GM18517 (cell line): ENCODE data around the gene UBE3C.

Experiments used
- ATAC-seq: cut with Tn5 transposase; IDR thresholded peaks from one replicate; pipeline ENCODE4 v1.9.1; 2021; ENCODE audit warnings: mild to moderate bottlenecking, moderate library complexity; ENCODE audit not compliant: unreplicated experiment

UBE3C gene

GRCh38 chr7:157282141-157282801, 143.5 kb downstream of the UBE3C start:
- no peak for ATAC-seq

GRCh38 chr7:157284229-157285014, 145.7 kb downstream of the UBE3C start:
- ATAC-seq, result no peak

GRCh38 chr7:157291404-157292080, 152.8 kb downstream of the UBE3C start:
- ATAC-seq, result no peak

GRCh38 chr7:157292258-157292657, 153.5 kb downstream of the UBE3C start:
- ATAC-seq, result no peak

- ATAC-seq, result no peak
Observed at GRCh38 chr7:157292770-157293412, 154.2 kb downstream of the UBE3C start.

- no peak for ATAC-seq
Observed at GRCh38 chr7:157293413-157293788, 154.7 kb downstream of the UBE3C start.

DNA sequence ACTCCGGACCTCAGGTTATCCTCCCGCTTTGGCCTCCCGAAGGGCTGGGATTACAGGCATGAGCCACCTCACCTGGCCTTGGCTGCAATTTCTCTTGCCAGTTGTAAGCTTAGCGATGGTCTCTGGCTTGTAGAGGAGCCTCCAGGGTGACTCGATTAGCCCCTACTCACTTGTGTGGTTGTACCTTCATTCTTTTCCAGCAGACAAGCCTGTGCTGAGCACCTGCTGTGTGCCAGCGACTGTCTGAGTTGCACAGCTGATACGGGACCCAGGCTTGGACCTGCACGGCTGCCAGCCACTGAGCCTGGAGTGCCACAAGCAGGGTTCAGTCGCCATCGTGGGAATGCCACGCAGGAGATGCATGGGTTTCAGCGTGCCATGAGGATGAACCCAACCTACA, 156.0 kb downstream of the UBE3C start:
- no peak for ATAC-seq

DNA sequence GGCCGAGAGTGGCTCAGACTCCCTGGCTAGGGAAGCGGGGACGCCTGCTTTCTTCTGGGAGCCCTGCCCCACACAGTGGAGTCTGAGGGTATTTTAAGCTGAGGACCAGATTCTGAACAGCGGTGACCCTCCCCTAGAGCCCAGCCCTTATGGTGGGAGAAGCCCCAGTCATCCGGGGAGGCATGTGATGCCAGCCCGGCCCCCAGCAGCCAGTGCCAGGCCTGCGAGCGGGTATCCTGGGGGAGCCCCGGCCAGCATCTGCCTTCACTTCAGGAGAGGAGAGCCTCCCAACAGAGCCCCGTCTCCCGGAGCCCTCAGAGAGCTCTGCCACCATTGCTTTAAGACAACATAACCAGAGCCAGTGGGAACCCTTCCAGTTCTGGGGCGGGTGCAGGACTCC, 156.6 kb downstream of the UBE3C start:
- no peak for ATAC-seq

GRCh38 chr7:157297185-157297584, 158.5 kb downstream of the UBE3C start:
- ATAC-seq, result no peak

DNA sequence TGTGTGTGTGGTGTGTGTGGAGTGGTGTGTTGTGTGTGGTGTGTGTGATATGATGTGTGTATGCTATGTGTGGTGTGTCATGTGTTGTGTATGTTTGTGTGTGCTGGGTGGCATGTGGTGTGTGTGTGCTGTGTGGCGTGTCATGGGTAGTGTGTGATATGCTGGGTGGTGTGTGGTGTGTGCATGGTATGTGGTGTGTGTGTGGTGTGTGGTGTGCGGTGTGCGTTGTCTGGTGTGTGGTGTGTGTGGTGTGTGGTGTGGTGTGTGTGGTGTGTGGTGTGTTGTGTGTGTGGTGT, 160.5 kb downstream of the UBE3C start:
- no peak for ATAC-seq

DNA sequence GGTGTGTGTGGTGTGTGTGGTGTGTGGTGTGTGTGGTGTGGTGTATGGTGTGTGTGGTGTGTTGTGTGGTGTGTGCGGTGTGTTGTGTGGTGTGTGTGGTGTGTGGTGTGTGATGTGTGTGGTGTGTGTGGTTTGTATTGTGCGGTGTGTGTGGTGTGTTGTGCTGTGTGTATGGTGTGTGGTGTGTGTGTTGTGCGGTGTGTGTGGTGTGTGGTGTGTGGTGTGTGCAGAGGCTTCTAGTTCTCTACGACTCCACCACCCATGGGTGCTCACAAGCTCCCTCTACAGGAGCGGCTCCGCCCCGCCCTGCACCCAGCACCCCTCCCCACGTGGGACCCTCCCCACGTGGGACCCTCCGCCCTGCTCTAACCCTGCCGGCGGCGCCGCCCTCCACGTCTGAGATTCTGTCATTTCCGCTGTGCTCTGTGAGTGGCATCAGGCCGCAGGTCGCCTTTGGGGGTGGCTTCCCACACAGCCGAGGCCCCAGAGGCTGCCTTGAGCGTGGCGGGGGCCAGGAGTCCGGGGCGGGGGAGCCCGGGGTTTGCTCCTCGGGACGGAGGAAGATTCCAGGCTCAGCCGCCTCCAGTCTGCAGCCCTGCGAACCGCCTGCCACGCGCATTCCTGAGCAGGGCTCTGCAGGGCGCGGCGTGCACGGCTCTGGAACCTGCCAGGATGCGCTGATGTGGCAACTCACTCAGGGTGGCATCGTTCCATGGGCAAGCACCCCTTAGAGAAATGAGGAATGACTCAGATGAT, 161.1 kb downstream of the UBE3C start:
- ATAC-seq, result no peak

GRCh38 chr7:157300369-157300825, 161.7 kb downstream of the UBE3C start:
- no peak for ATAC-seq

DNA sequence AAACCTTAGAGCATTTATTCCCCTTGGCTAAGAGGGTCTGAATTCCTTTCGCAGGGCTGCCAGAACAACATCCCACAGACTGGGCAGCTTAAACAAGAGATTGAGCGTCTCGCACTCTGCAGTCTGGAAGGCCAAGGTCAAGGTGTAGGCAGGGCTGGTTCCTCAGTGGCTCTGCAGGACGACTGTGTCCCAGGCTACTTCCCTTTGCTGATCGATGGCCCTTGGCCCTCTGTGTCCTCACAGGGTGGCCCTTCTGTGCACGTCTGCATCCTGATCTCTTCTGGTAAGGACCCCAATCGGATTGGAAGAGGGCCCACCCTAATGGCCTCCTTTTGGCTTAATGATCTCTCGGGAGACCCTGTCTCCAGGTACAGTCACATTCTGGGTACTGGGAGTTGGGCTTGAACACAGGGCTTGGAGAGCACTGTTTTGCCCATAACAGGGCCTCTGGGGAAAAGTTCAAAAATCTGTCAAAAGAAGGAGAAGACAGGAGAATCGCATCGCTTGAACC, 162.9 kb downstream of the UBE3C start:
- ATAC-seq, result no peak

- no peak for ATAC-seq
Observed at GRCh38 chr7:157306846-157307838, 168.4 kb downstream of the UBE3C start.

GRCh38 chr7:157309988-157310668, 171.4 kb downstream of the UBE3C start:
- ATAC-seq, result no peak

DNA sequence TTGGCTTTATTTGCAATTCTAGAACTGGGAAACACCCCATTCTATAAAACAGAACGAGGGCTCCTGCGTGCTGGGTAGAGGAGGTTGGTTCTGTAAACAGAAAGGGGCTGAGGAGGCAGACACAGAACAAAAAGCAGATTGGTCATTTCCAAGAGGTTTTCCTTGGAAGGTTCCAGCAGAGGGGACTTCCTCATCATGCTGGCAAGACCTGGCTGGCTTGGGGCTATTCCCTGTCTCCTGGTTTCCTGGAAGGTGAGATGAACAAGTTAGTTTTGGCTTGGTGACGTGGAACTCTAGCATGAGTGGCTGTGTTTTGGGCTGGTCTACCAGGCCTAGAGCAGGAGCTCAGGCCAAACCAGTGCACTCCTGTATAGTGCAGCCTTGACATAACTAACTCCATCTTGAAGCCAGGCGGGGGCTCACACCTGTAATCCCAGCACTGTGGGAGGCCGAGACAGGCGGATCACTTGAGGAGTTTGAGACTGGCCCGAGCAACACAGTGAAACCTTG, 172.0 kb downstream of the UBE3C start:
- ATAC-seq, result no peak

GRCh38 chr7:157312941-157313340, 174.2 kb downstream of the UBE3C start:
- ATAC-seq, result no peak

DNA sequence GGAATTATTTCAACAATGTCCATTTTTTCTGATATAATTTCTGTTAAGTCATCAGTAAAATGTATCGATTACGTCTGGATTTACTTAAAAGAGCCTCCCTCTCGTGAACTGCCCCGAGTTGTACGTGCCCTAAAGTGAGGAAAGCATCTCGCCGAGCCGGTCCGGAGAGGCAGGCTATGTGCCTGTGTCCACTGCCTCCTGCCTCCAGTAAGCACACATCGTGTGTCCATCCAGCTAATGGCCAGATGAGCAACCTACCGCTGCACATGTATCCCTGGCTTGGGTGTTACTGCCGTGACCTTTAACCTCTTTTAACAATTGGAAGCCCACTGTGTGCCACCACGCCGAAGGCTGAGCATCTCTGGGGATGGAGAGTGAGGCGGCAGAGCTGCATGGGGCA, 174.9 kb downstream of the UBE3C start:
- no peak for ATAC-seq
